ENCODE results near the gene HABP2. TPM values are rescaled to one million over a fixed set of nuclear protein-coding genes. Genes with fewer than 3 reads are reported as not detected.

Gene HABP2
- total and polyA plus RNA-seq, 2 donors, result 0.10 TPM; not detected in 1

GRCh38 chr10:113534423-113534822, 18.4 kb upstream of the HABP2 start:
- no peak for DNase-seq (ENCODE audit: extremely low spot score)
- no peak overlapping the region for H3K27ac ChIP-seq (ENCODE audit: low read depth)
- 83% methylated on average over 4 of the region's 4 CpGs for WGBS
- no peak overlapping the region for H3K4me3 ChIP-seq (ENCODE audit: low read depth, low read length)
- no peaks in the 10 kb centered on the region for H3K4me1 ChIP-seq (ENCODE audit: insufficient read depth)
- H3K36me3 ChIP-seq (ENCODE audit: insufficient read depth), result no peaks in the 10 kb centered on the region

GRCh38 chr10:113537672-113538071, 15.2 kb upstream of the HABP2 start:
- 83% methylated on average over 3 of the region's 3 CpGs for WGBS
- H3K36me3 ChIP-seq (ENCODE audit: insufficient read depth), result no peaks in the 10 kb centered on the region
- H3K4me1 ChIP-seq (ENCODE audit: insufficient read depth), result no peaks in the 10 kb centered on the region
- H3K27ac ChIP-seq (ENCODE audit: low read depth), result no peak overlapping the region
- no peak overlapping the region for H3K4me3 ChIP-seq (ENCODE audit: low read depth, low read length)
- no peak for DNase-seq (ENCODE audit: extremely low spot score)

- DNase-seq (ENCODE audit: extremely low spot score), result no peak
- Histone ChIP-seq H3K27ac (ENCODE audit: low read depth) (no peak overlapping the region), H3K4me1 (ENCODE audit: insufficient read depth) (no peaks in the 10 kb centered on the region), H3K36me3 (ENCODE audit: insufficient read depth) (no peaks in the 10 kb centered on the region), H3K4me3 (ENCODE audit: low read depth, low read length) (no peak overlapping the region)
- 85% methylated on average over 1 of the region's 1 CpG for WGBS
Measured at GRCh38 chr10:113538151-113538550, 14.7 kb upstream of the HABP2 start.

- 57% methylated on average over 7 of the region's 7 CpGs for WGBS
- Histone ChIP-seq H3K4me3 (ENCODE audit: low read depth, low read length) (no peak overlapping the region), H3K36me3 (ENCODE audit: insufficient read depth) (no peaks in the 10 kb centered on the region), H3K4me1 (ENCODE audit: insufficient read depth) (no peaks in the 10 kb centered on the region), H3K27ac (ENCODE audit: low read depth) (no peak overlapping the region)
- DNase-seq (ENCODE audit: extremely low spot score), result no peak
Measured at GRCh38 chr10:113539789-113540188, 13.1 kb upstream of the HABP2 start.

GRCh38 chr10:113540845-113541548, 11.9 kb upstream of the HABP2 start:
- no peak overlapping the region for H3K4me3 ChIP-seq (ENCODE audit: low read depth, low read length)
- no peaks in the 10 kb centered on the region for H3K4me1 ChIP-seq (ENCODE audit: insufficient read depth)
- DNase-seq (ENCODE audit: extremely low spot score), result no peak
- no peaks in the 10 kb centered on the region for H3K36me3 ChIP-seq (ENCODE audit: insufficient read depth)
- 93% methylated on average over 7 of the region's 7 CpGs for WGBS
- H3K27ac ChIP-seq (ENCODE audit: low read depth), result no peak overlapping the region

- Histone ChIP-seq H3K4me1 (ENCODE audit: insufficient read depth) (no peaks in the 10 kb centered on the region), H3K27ac (ENCODE audit: low read depth) (no peak overlapping the region), H3K4me3 (ENCODE audit: low read depth, low read length) (no peak overlapping the region), H3K36me3 (ENCODE audit: insufficient read depth) (no peaks in the 10 kb centered on the region)
- 68% methylated on average over 1 of the region's 1 CpG for WGBS
- DNase-seq (ENCODE audit: extremely low spot score), result no peak
Measured at GRCh38 chr10:113541549-113541927, 11.3 kb upstream of the HABP2 start.

GRCh38 chr10:113543107-113543955, 9.5 kb upstream of the HABP2 start:
- WGBS, result 84% methylated on average over 5 of the region's 5 CpGs

GRCh38 chr10:113544392-113544791, 8.5 kb upstream of the HABP2 start:
- Histone ChIP-seq H3K4me1 (ENCODE audit: insufficient read depth) (no peaks in the 10 kb centered on the region), H3K4me3 (ENCODE audit: low read depth, low read length) (no peak overlapping the region), H3K36me3 (ENCODE audit: insufficient read depth) (no peaks in the 10 kb centered on the region), H3K27ac (ENCODE audit: low read depth) (no peak overlapping the region)
- WGBS, result 93% methylated on average over 1 of the region's 1 CpG
- DNase-seq (ENCODE audit: extremely low spot score), result no peak

More at GRCh38 chr10:113543107-113543955, 9.5 kb upstream of the HABP2 start:
- Histone ChIP-seq H3K27ac (ENCODE audit: low read depth) (no peak overlapping the region), H3K4me3 (ENCODE audit: low read depth, low read length) (no peak overlapping the region), H3K36me3 (ENCODE audit: insufficient read depth) (no peaks in the 10 kb centered on the region), H3K4me1 (ENCODE audit: insufficient read depth) (no peaks in the 10 kb centered on the region)
- no peak for DNase-seq (ENCODE audit: extremely low spot score)

- no peak for DNase-seq (ENCODE audit: extremely low spot score)
- Histone ChIP-seq H3K36me3 (ENCODE audit: insufficient read depth) (no peaks in the 10 kb centered on the region), H3K4me3 (ENCODE audit: low read depth, low read length) (no peak overlapping the region), H3K27ac (ENCODE audit: low read depth) (no peak overlapping the region), H3K4me1 (ENCODE audit: insufficient read depth) (no peaks in the 10 kb centered on the region)
- 97% methylated on average over 2 of the region's 2 CpGs for WGBS
Measured at GRCh38 chr10:113547426-113547825, 5.4 kb upstream of the HABP2 start.

GRCh38 chr10:113549856-113550255, 3.0 kb upstream of the HABP2 start:
- Histone ChIP-seq H3K4me1 (ENCODE audit: insufficient read depth) (no peaks in the 10 kb centered on the region), H3K27ac (ENCODE audit: low read depth) (no peak overlapping the region), H3K4me3 (ENCODE audit: low read depth, low read length) (no peak overlapping the region), H3K36me3 (ENCODE audit: insufficient read depth) (no peaks in the 10 kb centered on the region)
- 84% methylated on average over 6 of the region's 6 CpGs for WGBS
- no peak for DNase-seq (ENCODE audit: extremely low spot score)

GRCh38 chr10:113550365-113550764, 2.5 kb upstream of the HABP2 start:
- H3K36me3 ChIP-seq (ENCODE audit: insufficient read depth), result no peaks in the 10 kb centered on the region
- DNase-seq (ENCODE audit: extremely low spot score), result no peak
- 48% methylated on average over 6 of the region's 6 CpGs for WGBS
- no peak overlapping the region for H3K4me3 ChIP-seq (ENCODE audit: low read depth, low read length)
- H3K4me1 ChIP-seq (ENCODE audit: insufficient read depth), result no peaks in the 10 kb centered on the region
- H3K27ac ChIP-seq (ENCODE audit: low read depth), result no peak overlapping the region

GRCh38 chr10:113552014-113552413, 839 bp upstream of the HABP2 start:
- DNase-seq (ENCODE audit: extremely low spot score), result no peak

GRCh38 chr10:113553149-113553548, 296 bp downstream of the HABP2 start:
- H3K27ac ChIP-seq (ENCODE audit: low read depth), result no peak overlapping the region
- H3K36me3 ChIP-seq (ENCODE audit: insufficient read depth), result no peaks in the 10 kb centered on the region
- no peak for DNase-seq (ENCODE audit: extremely low spot score)
- no peak overlapping the region for H3K4me3 ChIP-seq (ENCODE audit: low read depth, low read length)
- no peaks in the 10 kb centered on the region for H3K4me1 ChIP-seq (ENCODE audit: insufficient read depth)
- WGBS, result 92% methylated on average over 2 of the region's 2 CpGs

More at GRCh38 chr10:113552014-113552413, 839 bp upstream of the HABP2 start:
- Histone ChIP-seq H3K36me3 (ENCODE audit: insufficient read depth) (no peaks in the 10 kb centered on the region), H3K4me3 (ENCODE audit: low read depth, low read length) (no peak overlapping the region), H3K4me1 (ENCODE audit: insufficient read depth) (no peaks in the 10 kb centered on the region), H3K27ac (ENCODE audit: low read depth) (no peak overlapping the region)
- 86% methylated on average over 3 of the region's 3 CpGs for WGBS

- 78% methylated on average over 5 of the region's 5 CpGs for WGBS
Measured at GRCh38 chr10:113554214-113554613, 1.4 kb downstream of the HABP2 start.

More at GRCh38 chr10:113554214-113554613, 1.4 kb downstream of the HABP2 start:
- Histone ChIP-seq H3K4me1 (ENCODE audit: insufficient read depth) (no peaks in the 10 kb centered on the region), H3K4me3 (ENCODE audit: low read depth, low read length) (no peak overlapping the region), H3K27ac (ENCODE audit: low read depth) (no peak overlapping the region), H3K36me3 (ENCODE audit: insufficient read depth) (no peaks in the 10 kb centered on the region)
- no peak for DNase-seq (ENCODE audit: extremely low spot score)
